ENCODE results near the gene CLCN7. TPM values are rescaled to one million over a fixed set of nuclear protein-coding genes. Genes with fewer than 3 reads are reported as not detected.

Gene CLCN7
- total RNA-seq, 1 experiment from 2014 or later, result 48.2 TPM

GRCh38 chr16:1413684-1414531 is 60.9 kb downstream of the CLCN7 start:
- Histone ChIP-seq H3K9me3 (ENCODE audit: low read length) (no peaks in the 10 kb centered on the region), H3K9me2 (replicated peaks; ENCODE audit: low read length) (no peaks in the 10 kb centered on the region), H2AFZ (ENCODE audit: low read length) (peak overlapping the region; percentile 81), H3K79me2 (ENCODE audit: low read length) (peaks cover 15% of the 10 kb centered on the region), H3K4me3 (ENCODE audit: low read length) (peak overlapping the region; percentile 76), H4K20me1 (ENCODE audit: low read length) (no peaks in the 10 kb centered on the region), H3K4me1 (ENCODE audit: insufficient read depth, low read length) (0 out of 2 replicates have a peak, but pooled peaks cover 4% of the 10 kb centered on the region), H3K36me3 (ENCODE audit: low read depth, low read length) (no peaks in the 10 kb centered on the region), H3K9ac (ENCODE audit: low read length) (peak overlapping the region; percentile 47), H3K27me3 (ENCODE audit: low read length) (no peaks in the 10 kb centered on the region), H3F3A (ENCODE audit: low read length, unreplicated experiment) (peaks cover 9% of the 10 kb centered on the region), H3K4me2 (ENCODE audit: low read length) (peak overlapping the region; percentile 87), H3K27ac (ENCODE audit: low read length) (no peak overlapping the region)
- no TSS peak for BruUV-seq (replicated peaks)
- ChIA-PET POLR2A (ENCODE audit: unreplicated experiment) (no interaction called here), CTCF (no interaction called here)
- ATAC-seq (peak; percentile 59), DNase-seq (peak; percentile 41)
- TF ChIP-seq EZH2phosphoT487 (IDR thresholded peaks at IDR 0.05; ENCODE audit: borderline replicate concordance, low read length) (no peak), CTCF (conservative IDR thresholded peaks at IDR 0.05; ENCODE audit: low read depth, low read length) (peak; percentile 71)
- intact Hi-C loops (cut with micrococcal nuclease), result no loop called here

- Histone ChIP-seq H3K4me1 (ENCODE audit: insufficient read depth, low read length) (no peaks in the 10 kb centered on the region), H3K27ac (ENCODE audit: low read length) (no peak overlapping the region), H2AFZ (ENCODE audit: low read length) (no peak overlapping the region), H3F3A (ENCODE audit: low read length, unreplicated experiment) (peaks cover 9% of the 10 kb centered on the region), H3K9ac (ENCODE audit: low read length) (no peak overlapping the region), H3K36me3 (ENCODE audit: low read depth, low read length) (no peaks in the 10 kb centered on the region), H3K9me2 (replicated peaks; ENCODE audit: low read length) (no peaks in the 10 kb centered on the region), H3K27me3 (ENCODE audit: low read length) (no peaks in the 10 kb centered on the region), H4K20me1 (ENCODE audit: low read length) (no peaks in the 10 kb centered on the region), H3K4me3 (ENCODE audit: low read length) (no peak overlapping the region), H3K9me3 (ENCODE audit: low read length) (no peaks in the 10 kb centered on the region), H3K4me2 (ENCODE audit: low read length) (no peak overlapping the region), H3K79me2 (ENCODE audit: low read length) (peaks cover 5% of the 10 kb centered on the region; the same call in 1 of the 2 replicates)
- TF ChIP-seq CTCF (conservative IDR thresholded peaks at IDR 0.05; ENCODE audit: low read depth, low read length), result no peak
- no peak for TF ChIP-seq EZH2phosphoT487 (IDR thresholded peaks at IDR 0.05; ENCODE audit: borderline replicate concordance, low read length)
- TF ChIP-seq EZH2 (IDR thresholded peaks at IDR 0.05; ENCODE audit: low read length, unreplicated experiment), result no peak
- ChIA-PET POLR2A (ENCODE audit: unreplicated experiment) (no interaction called here), CTCF (no interaction called here)
- DNase-seq (no peak), ATAC-seq (no peak)
- BruUV-seq (replicated peaks), result TSS peak; percentile 9
- intact Hi-C loops (cut with micrococcal nuclease), result no loop called here
These were observed 62.0 kb downstream of the CLCN7 start for GRCh38 chr16:1412847-1413246.

Measured in PC-3 (cell line).